WTC11 (cell line): ENCODE data around the gene KCNT1. TPM values are rescaled to one million over a fixed set of nuclear protein-coding genes. Genes with fewer than 3 reads are reported as not detected.

Experiments used
- ATAC-seq: fragments of 200-7000 bp; cut with Tn5 transposase; 2 replicates; pipeline ENCODE4 v1.10.0; 2021; ENCODE audit warnings: mild to moderate bottlenecking, moderate library complexity
- CTCF ChIA-PET: fragments of 300-600 bp; sonication (Branson Sonifier 250); formaldehyde crosslinking; loops from one replicate; lab custom pipeline; 2021; ENCODE audit warnings: antibody characterized with exemption; lab: Charles Lee
- POLR2A ChIA-PET: fragments of 350-600 bp; sonication (Branson Sonifier 250); formaldehyde crosslinking; loops from one replicate; lab custom pipeline; 2021; ENCODE audit warnings: antibody characterized with exemption; lab: Charles Lee
- DNase-seq: peaks from one replicate; pipeline ENCODE4 v3.0.0; 2021; ENCODE audit warnings: low spot score
- H3K27ac Mint-ChIP-seq: 2 replicates; pipeline ENCODE4 v1.8.0; 2021; ENCODE audit warnings: mixed read lengths
- H3K27me3 Mint-ChIP-seq: 2 replicates; pipeline ENCODE4 v1.8.0; 2021; ENCODE audit warnings: low read depth, mild to moderate bottlenecking, moderate library complexity, mixed read lengths
- H3K36me3 Mint-ChIP-seq: 2 replicates; pipeline ENCODE4 v1.8.0; 2021; ENCODE audit warnings: mixed read lengths
- H3K4me1 Mint-ChIP-seq: 2 replicates; pipeline ENCODE4 v1.8.0; 2022; ENCODE audit warnings: mixed read lengths
- H3K4me3 Mint-ChIP-seq: 2 replicates; pipeline ENCODE4 v1.8.0; 2021; ENCODE audit warnings: mild to moderate bottlenecking, moderate library complexity, mixed read lengths
- H3K9me3 Mint-ChIP-seq: 2 replicates; pipeline ENCODE4 v1.8.0; 2021; ENCODE audit warnings: mixed read lengths
- ATF2 ChIP-seq: sonication (generic); formaldehyde crosslinking; IDR thresholded peaks from 2 replicates; pipeline ENCODE4 v1.8.1; 2022; ENCODE audit warnings: low read depth, missing genetic modification reagents, borderline replicate concordance
- CBFB ChIP-seq: sonication (generic); formaldehyde crosslinking; IDR thresholded peaks from 2 replicates; pipeline ENCODE4 v1.8.1; 2022; ENCODE audit warnings: mild to moderate bottlenecking, low read depth, missing genetic modification reagents
- CREM ChIP-seq: sonication (generic); formaldehyde crosslinking; IDR thresholded peaks from 2 replicates; pipeline ENCODE4 v1.8.1; 2022; ENCODE audit warnings: mild to moderate bottlenecking, missing genetic modification reagents, moderate library complexity
- FOXJ3 ChIP-seq: sonication (generic); formaldehyde crosslinking; IDR thresholded peaks from 2 replicates; pipeline ENCODE4 v1.9.0; 2021; ENCODE audit warnings: missing genetic modification reagents, mild to moderate bottlenecking, borderline replicate concordance
- FOXP4 ChIP-seq: sonication (generic); formaldehyde crosslinking; IDR thresholded peaks from 2 replicates; pipeline ENCODE4 v1.8.0; 2022; ENCODE audit warnings: mild to moderate bottlenecking, missing genetic modification reagents
- GRHL2 ChIP-seq: fragments of 250-450 bp; sonication (Bioruptor Pico); IDR thresholded peaks from 2 replicates; pipeline ENCODE4 v1.8.0; 2022; ENCODE audit warnings: mild to moderate bottlenecking, moderate library complexity; ENCODE audit not compliant: insufficient replicate concordance, severe bottlenecking
- IRF1 ChIP-seq: sonication (generic); formaldehyde crosslinking; IDR thresholded peaks from 2 replicates; pipeline ENCODE4 v1.8.0; 2023; ENCODE audit warnings: missing genetic modification reagents
- NR1H2 ChIP-seq: sonication (generic); formaldehyde crosslinking; IDR thresholded peaks from 2 replicates; pipeline ENCODE4 v1.9.0; 2021; ENCODE audit warnings: mild to moderate bottlenecking, moderate library complexity, missing genetic modification reagents
- OVOL2 ChIP-seq: fragments of 250-450 bp; sonication (Bioruptor Pico); IDR thresholded peaks from 2 replicates; pipeline ENCODE4 v1.9.0; 2021; ENCODE audit warnings: mild to moderate bottlenecking, borderline replicate concordance
- SOX15 ChIP-seq: fragments of 250-450 bp; sonication (Bioruptor Pico); IDR thresholded peaks from 2 replicates; pipeline ENCODE4 v1.9.0; 2021; ENCODE audit warnings: mild to moderate bottlenecking
- STAT6 ChIP-seq: sonication (generic); formaldehyde crosslinking; conservative IDR thresholded peaks from 2 replicates; pipeline ENCODE4 v1.8.1; 2023; ENCODE audit warnings: mild to moderate bottlenecking, low read depth, missing genetic modification reagents, moderate library complexity
- ZBTB21 ChIP-seq: sonication (generic); formaldehyde crosslinking; IDR thresholded peaks from 2 replicates; pipeline ENCODE4 v1.8.1; 2023; ENCODE audit warnings: mild to moderate bottlenecking, missing genetic modification reagents, borderline replicate concordance
- ZNF121 ChIP-seq: sonication (generic); formaldehyde crosslinking; IDR thresholded peaks from 2 replicates; pipeline ENCODE4 v1.8.0; 2023; ENCODE audit warnings: missing genetic modification reagents
- ZNF219 ChIP-seq: sonication (generic); formaldehyde crosslinking; IDR thresholded peaks from 2 replicates; pipeline ENCODE4 v1.8.0; 2023; ENCODE audit warnings: missing genetic modification reagents, mild to moderate bottlenecking, borderline replicate concordance
- ZNF317 ChIP-seq: sonication (generic); formaldehyde crosslinking; IDR thresholded peaks from 2 replicates; pipeline ENCODE4 v1.8.1; 2023; ENCODE audit warnings: low read depth, mild to moderate bottlenecking, moderate library complexity, missing genetic modification reagents, borderline replicate concordance
- ZNF416 ChIP-seq: fragments of 250-450 bp; sonication (Bioruptor Pico); IDR thresholded peaks from 2 replicates; pipeline ENCODE4 v1.9.0; 2021; ENCODE audit warnings: mild to moderate bottlenecking, inconsistent platforms
- total RNA-seq: library from RNA; stranded (reverse); gene quantifications from 3 replicates; pipeline ENCODE4 v1.2.3, GENCODE V29; 2021
- TF ChIP-seq, protein P1 (sequence below): sonication (generic); formaldehyde crosslinking; IDR thresholded peaks from 2 replicates; pipeline ENCODE4 v1.8.1; 2023; ENCODE audit warnings: mild to moderate bottlenecking, moderate library complexity, missing genetic modification reagents
- TF ChIP-seq, protein P2 (sequence below): sonication (generic); formaldehyde crosslinking; IDR thresholded peaks from 2 replicates; pipeline ENCODE4 v1.8.1; 2023; ENCODE audit warnings: mild to moderate bottlenecking, missing genetic modification reagents, moderate library complexity

The KCNT1 gene
- total RNA-seq, 1 experiment from 2014 or later = 0.13 TPM

DNA sequence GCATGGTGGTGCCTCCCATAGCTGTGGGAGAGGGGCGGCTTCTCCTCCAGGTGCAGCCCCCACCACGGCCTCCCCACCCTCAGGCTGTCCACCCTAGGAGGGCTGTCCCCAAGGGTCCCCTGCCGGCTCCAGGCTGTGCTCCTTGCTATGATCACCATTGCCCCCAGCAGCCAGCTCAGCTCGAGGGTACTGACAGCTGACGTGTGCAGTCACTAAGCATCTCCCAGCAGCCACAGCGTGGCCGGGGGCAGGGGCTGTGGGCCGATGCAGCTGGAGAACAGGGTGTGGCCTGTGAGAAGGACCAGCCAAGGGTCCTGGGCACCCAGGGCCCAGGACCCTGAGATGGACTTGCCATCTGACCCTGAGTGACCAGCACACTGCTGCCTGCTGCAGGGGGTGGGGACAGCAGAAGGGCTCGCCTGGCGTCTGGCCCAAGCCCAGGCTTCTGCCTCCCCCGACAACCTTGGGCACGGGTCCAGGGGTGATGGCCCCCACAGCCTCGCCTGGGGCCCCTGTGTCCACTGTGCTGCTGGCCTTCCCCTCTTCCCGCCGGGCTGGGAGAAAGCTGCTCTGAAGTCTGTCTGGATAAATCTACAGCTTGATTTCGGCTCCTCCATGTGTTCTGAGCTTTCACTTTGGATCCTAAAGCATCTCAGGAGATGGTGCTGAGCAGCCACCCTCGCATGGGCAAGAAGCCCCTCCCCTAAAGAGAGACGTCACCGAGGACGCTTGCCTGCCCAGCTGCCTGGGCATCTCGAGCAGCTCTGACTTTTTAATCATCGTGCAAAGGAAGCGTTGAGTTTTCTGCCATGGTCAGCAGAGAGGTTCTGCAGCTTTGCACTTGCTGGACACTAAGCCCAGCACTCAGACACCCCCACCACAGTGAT lies 5.5 kb downstream of the KCNT1 start (continued):
- TF ChIP-seq, protein P1, sequence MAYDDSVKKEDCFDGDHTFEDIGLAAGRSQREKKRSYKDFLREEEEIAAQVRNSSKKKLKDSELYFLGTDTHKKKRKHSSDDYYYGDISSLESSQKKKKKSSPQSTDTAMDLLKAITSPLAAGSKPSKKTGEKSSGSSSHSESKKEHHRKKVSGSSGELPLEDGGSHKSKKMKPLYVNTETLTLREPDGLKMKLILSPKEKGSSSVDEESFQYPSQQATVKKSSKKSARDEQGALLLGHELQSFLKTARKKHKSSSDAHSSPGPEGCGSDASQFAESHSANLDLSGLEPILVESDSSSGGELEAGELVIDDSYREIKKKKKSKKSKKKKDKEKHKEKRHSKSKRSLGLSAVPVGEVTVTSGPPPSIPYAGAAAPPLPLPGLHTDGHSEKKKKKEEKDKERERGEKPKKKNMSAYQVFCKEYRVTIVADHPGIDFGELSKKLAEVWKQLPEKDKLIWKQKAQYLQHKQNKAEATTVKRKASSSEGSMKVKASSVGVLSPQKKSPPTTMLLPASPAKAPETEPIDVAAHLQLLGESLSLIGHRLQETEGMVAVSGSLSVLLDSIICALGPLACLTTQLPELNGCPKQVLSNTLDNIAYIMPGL (CRISPR knock-in tag) = no peak
- TF ChIP-seq ZNF219 (CRISPR knock-in tag) = no peak
- no peak for TF ChIP-seq CBFB
- no peak for TF ChIP-seq IRF1
- TF ChIP-seq ZNF416 (CRISPR knock-in tag) = no peak
- no peak for TF ChIP-seq ZNF121 (CRISPR knock-in tag)
- no peak for TF ChIP-seq GRHL2

GRCh38 chr9:135708164-135708563 lies 6.2 kb downstream of the KCNT1 start:
- peaks cover 2% of the 10 kb centered on the region; the same call in 1 of the 2 replicates for H3K4me1 Mint-ChIP-seq
- DNase-seq (no peak), ATAC-seq (no peak)
- H3K27ac Mint-ChIP-seq = no peak overlapping the region
- no peak overlapping the region for H3K4me3 Mint-ChIP-seq
- no peaks in the 10 kb centered on the region for H3K36me3 Mint-ChIP-seq
- POLR2A ChIA-PET = no interaction called here
- TF ChIP-seq FOXP4 (CRISPR knock-in tag) (no peak), FOXJ3 (CRISPR knock-in tag) (no peak), NR1H2 (CRISPR knock-in tag) (no peak)
- TF ChIP-seq, all 79 proteins: peak for 0
- CTCF ChIA-PET = interaction anchor here (1.1 kb wide), 1 partner anchor 253 kb away, joined by 3 read pairs; the partner anchor contains the start of gene UBAC1
- Mint-ChIP-seq H3K27me3 (peaks cover 1% of the 10 kb centered on the region; the same call in 1 of the 2 replicates), H3K9me3 (no peaks in the 10 kb centered on the region)

DNA sequence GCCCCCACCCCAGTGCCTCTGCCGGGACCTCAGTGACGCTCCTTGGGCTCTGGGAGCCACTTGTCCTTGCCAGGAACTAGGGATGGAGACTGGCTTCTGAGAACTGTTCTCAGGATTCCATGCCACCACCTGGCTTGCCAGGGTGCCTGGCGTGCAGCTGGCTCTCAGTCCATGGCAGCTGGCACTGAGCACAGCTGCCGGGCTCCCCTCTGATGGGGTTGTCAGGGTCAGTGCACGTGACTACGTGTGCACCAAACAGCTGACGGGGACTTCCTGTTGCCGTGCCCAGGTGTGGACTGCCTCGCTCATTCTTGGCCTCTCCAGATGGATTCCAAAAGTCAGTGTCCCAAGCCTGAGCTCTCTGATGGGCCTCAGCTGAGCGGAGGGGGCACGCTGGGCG lies 9.4 kb downstream of the KCNT1 start:
- Mint-ChIP-seq H3K9me3 (no peaks in the 10 kb centered on the region), H3K4me1 (0 out of 2 replicates have a peak, but pooled peaks cover 3% of the 10 kb centered on the region), H3K27ac (no peak overlapping the region), H3K4me3 (no peak overlapping the region), H3K36me3 (no peaks in the 10 kb centered on the region), H3K27me3 (peaks cover 16% of the 10 kb centered on the region)
- ATAC-seq (no peak), DNase-seq (no peak)
- ChIA-PET CTCF (interaction anchor here (1.0 kb wide), 1 partner anchor 15 kb away, joined by 3 read pairs; no protein-coding TSS in a partner anchor), POLR2A (no interaction called here)
- TF ChIP-seq ATF2 = no peak

GRCh38 chr9:135711881-135712280 lies 9.9 kb downstream of the KCNT1 start:
- H3K4me3 Mint-ChIP-seq = no peak overlapping the region
- H3K36me3 Mint-ChIP-seq = no peaks in the 10 kb centered on the region
- POLR2A ChIA-PET = no interaction called here

More at GRCh38 chr9:135711881-135712280, 9.9 kb downstream of the KCNT1 start:
- Mint-ChIP-seq H3K4me1 (0 out of 2 replicates have a peak, but pooled peaks cover 3% of the 10 kb centered on the region), H3K27me3 (peaks cover 19% of the 10 kb centered on the region), H3K9me3 (no peaks in the 10 kb centered on the region), H3K27ac (no peak overlapping the region)
- ATAC-seq = no peak
- CTCF ChIA-PET = no interaction called here
- DNase-seq = no peak
- TF ChIP-seq ZNF317 (CRISPR knock-in tag) (no peak), STAT6 (CRISPR knock-in tag) (no peak), CREM (CRISPR knock-in tag) (no peak), OVOL2 (CRISPR knock-in tag) (no peak), ZBTB21 (no peak), SOX15 (CRISPR knock-in tag) (no peak)
- TF ChIP-seq, protein P2, sequence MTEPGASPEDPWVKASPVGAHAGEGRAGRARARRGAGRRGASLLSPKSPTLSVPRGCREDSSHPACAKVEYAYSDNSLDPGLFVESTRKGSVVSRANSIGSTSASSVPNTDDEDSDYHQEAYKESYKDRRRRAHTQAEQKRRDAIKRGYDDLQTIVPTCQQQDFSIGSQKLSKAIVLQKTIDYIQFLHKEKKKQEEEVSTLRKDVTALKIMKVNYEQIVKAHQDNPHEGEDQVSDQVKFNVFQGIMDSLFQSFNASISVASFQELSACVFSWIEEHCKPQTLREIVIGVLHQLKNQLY (CRISPR knock-in tag) = no peak
